Prostate gland (tissue), 2 donors: Measurements from ENCODE around the gene HSDL1.

Source experiments
- CTCF ChIP-seq, 4 experiments: fragments of 200-600 bp in 2 of 4; fragments of 450-650 bp in 2 of 4; sonication (generic) in 2 of 4; IDR thresholded peaks; 1 replicate in 3 of 4; 2 replicates in 1 of 4; pipeline ENCODE4 v1.5.1; 2016 to 2019; ENCODE audit warnings: antibody characterized with exemption in 4 of 4, mild to moderate bottlenecking in 2 of 4, moderate library complexity in 2 of 4
- POLR2AphosphoS5 ChIP-seq: sonication (generic); formaldehyde crosslinking; IDR thresholded peaks from one replicate; pipeline ENCODE4 v1.6.1; 2017; ENCODE audit warnings: antibody characterized with exemption

GRCh38 chr16:84176192-84177053 lies 31.4 kb upstream of the HSDL1 start:
- no peak for TF ChIP-seq POLR2AphosphoS5
- no peak for TF ChIP-seq CTCF (IDR thresholded peaks at IDR 0.05)
